ENCODE data around the gene PURB. TPM values are rescaled to one million over a fixed set of nuclear protein-coding genes. Genes with fewer than 3 reads are reported as not detected.
"Not testable (repeated sequence)": the region's sequence is repeated elsewhere in the genome, so short reads cannot be mapped to it uniquely, and the experiment has no call there.

PURB gene
- total RNA-seq, 1 experiment from 2014 or later = 8.9 TPM

DNA sequence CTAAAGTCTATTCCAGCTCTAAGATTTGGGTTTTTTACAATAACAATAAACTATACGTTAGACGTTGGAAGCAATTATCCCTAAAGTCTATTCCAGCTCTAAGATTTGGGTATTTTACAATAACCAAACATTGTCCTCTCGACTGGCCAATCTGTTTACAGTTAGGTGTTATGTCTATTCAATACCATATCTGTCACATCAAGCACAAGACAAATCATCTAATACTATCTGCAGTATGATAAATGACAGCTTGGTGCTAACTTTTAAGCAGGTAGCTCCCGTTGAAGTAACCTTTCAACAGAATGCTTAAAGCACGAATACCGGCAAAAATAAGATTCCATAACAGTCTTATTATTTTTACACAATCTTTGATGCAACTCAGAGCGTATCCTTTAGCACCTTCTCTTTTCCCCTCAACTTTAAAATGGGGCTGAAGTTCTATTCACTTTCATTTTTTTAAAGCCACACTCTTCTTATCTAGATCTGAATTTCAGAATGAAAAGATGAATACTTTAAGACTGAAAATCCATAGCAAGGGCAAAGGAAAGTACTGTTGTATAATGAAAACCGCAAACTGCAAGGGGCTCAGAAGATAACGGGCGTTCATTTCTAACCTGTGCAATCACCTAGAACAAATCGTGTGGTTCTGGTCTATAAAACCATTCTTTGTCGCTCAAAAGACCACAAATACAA, 38.4 kb downstream of the PURB start:
- DNase-seq (no peak), ATAC-seq (no peak)
- Histone ChIP-seq H4K20me1 (ENCODE audit: low read length) (peaks cover 35% of the 10 kb centered on the region), H3K4me2 (ENCODE audit: low read length) (peak overlapping the region; percentile 84), H3K27ac (ENCODE audit: low read length) (peak overlapping the region; percentile 45), H3K27me3 (ENCODE audit: low read length) (no peaks in the 10 kb centered on the region), H2AFZ (ENCODE audit: low read length) (0 out of 2 replicates have a peak overlapping the region, but pooled peaks have one; percentile 40), H3K36me3 (ENCODE audit: low read depth, low read length) (peaks cover 7% of the 10 kb centered on the region; the same call in 1 of the 2 replicates), H3F3A (ENCODE audit: low read length, unreplicated experiment) (no peaks in the 10 kb centered on the region), H3K9me3 (ENCODE audit: low read length) (no peaks in the 10 kb centered on the region), H3K9ac (ENCODE audit: low read length) (peak overlapping the region; percentile 82), H3K4me1 (ENCODE audit: insufficient read depth, low read length) (peaks cover 11% of the 10 kb centered on the region), H3K79me2 (ENCODE audit: low read length) (peaks cover 56% of the 10 kb centered on the region), H3K9me2 (replicated peaks; ENCODE audit: low read length) (no peaks in the 10 kb centered on the region), H3K4me3 (ENCODE audit: low read length) (peak overlapping the region; percentile 77)
- TF ChIP-seq EZH2 (IDR thresholded peaks at IDR 0.05; ENCODE audit: low read length, unreplicated experiment) (no peak), EZH2phosphoT487 (IDR thresholded peaks at IDR 0.05; ENCODE audit: borderline replicate concordance, low read length) (no peak)
- TF ChIP-seq, protein P1, sequence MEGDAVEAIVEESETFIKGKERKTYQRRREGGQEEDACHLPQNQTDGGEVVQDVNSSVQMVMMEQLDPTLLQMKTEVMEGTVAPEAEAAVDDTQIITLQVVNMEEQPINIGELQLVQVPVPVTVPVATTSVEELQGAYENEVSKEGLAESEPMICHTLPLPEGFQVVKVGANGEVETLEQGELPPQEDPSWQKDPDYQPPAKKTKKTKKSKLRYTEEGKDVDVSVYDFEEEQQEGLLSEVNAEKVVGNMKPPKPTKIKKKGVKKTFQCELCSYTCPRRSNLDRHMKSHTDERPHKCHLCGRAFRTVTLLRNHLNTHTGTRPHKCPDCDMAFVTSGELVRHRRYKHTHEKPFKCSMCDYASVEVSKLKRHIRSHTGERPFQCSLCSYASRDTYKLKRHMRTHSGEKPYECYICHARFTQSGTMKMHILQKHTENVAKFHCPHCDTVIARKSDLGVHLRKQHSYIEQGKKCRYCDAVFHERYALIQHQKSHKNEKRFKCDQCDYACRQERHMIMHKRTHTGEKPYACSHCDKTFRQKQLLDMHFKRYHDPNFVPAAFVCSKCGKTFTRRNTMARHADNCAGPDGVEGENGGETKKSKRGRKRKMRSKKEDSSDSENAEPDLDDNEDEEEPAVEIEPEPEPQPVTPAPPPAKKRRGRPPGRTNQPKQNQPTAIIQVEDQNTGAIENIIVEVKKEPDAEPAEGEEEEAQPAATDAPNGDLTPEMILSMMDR (conservative IDR thresholded peaks at IDR 0.05; ENCODE audit: low read depth, low read length) = no peak
- no TSS peak for BruUV-seq (replicated peaks)
- POLR2A ChIA-PET (ENCODE audit: unreplicated experiment) = interaction anchor here (0.6 kb wide), 1 partner anchor 141 kb away, joined by 5 read pairs; no protein-coding TSS in a partner anchor
- CTCF ChIA-PET = interaction anchor here (1.1 kb wide), 1 partner anchor 259 kb away, joined by 4 read pairs; no protein-coding TSS in a partner anchor
- intact Hi-C loops (cut with micrococcal nuclease) = loop anchor here (10.0 kb wide), 1 partner anchor 112 kb away; no protein-coding TSS in a partner anchor

DNA sequence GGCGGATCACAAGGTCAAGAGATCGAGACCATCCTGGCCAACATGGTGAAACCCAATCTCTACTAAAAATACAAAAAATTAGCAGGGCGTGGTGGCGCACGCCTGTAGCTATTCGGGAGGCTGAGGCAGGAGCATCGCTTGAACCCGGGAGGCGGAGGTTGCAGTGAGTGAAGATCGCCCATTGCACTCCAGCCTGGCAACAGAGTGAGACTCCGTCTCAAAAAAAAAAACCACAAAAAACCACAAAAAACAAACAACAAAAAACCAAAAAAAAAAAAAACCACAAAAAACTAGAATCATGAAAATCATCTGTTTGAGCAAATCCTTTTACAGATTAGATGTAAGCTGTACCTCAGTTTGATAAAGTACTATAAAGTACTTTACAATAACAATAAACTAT, 38.9 kb downstream of the PURB start:
- Histone ChIP-seq H3K79me2 (ENCODE audit: low read length) (peaks cover 62% of the 10 kb centered on the region), H3K4me1 (ENCODE audit: insufficient read depth, low read length) (peaks cover 11% of the 10 kb centered on the region), H3K36me3 (ENCODE audit: low read depth, low read length) (peaks cover 10% of the 10 kb centered on the region; the same call in 1 of the 2 replicates), H3K9ac (ENCODE audit: low read length) (peak overlapping the region; percentile 82), H4K20me1 (ENCODE audit: low read length) (peaks cover 36% of the 10 kb centered on the region), H3K4me3 (ENCODE audit: low read length) (peak overlapping the region; percentile 77), H3K4me2 (ENCODE audit: low read length) (peak overlapping the region; percentile 84)
- not testable (repeated sequence) for H3K27ac ChIP-seq (ENCODE audit: low read length); H2AFZ ChIP-seq (ENCODE audit: low read length); DNase-seq; BruUV-seq (replicated peaks); H3F3A ChIP-seq (ENCODE audit: low read length, unreplicated experiment); H3K9me2 ChIP-seq (replicated peaks; ENCODE audit: low read length); H3K27me3 ChIP-seq (ENCODE audit: low read length); H3K9me3 ChIP-seq (ENCODE audit: low read length); ATAC-seq
- CTCF ChIA-PET = interaction anchor here (1.1 kb wide), 1 partner anchor 258 kb away, joined by 4 read pairs; no protein-coding TSS in a partner anchor
- intact Hi-C loops (cut with micrococcal nuclease) = loop anchor here (10.0 kb wide), 1 partner anchor 112 kb away; no protein-coding TSS in a partner anchor
- POLR2A ChIA-PET (ENCODE audit: unreplicated experiment) = interaction anchor here (0.6 kb wide), 1 partner anchor 141 kb away, joined by 5 read pairs; no protein-coding TSS in a partner anchor

DNA sequence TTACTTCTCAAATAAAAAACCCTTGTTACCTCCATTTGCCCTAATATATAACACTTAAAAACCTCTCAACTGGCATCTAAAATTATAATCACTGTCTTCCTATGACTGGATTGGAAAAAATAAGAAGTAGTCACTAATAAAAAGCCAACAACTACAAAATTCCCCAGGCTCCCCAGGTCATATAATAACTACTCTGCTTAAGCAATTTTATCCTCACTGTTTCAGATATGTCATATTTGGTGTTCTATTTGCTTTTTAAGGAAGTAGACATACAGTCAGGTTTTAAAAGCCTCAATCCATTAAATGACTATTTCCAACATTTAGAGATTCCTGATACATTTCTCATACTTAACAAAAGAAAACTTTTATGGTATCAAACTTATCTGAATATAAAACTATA, 39.9 kb downstream of the PURB start:
- Histone ChIP-seq H4K20me1 (ENCODE audit: low read length) (peaks cover 43% of the 10 kb centered on the region), H3K27ac (ENCODE audit: low read length) (no peak overlapping the region), H2AFZ (ENCODE audit: low read length) (no peak overlapping the region), H3F3A (ENCODE audit: low read length, unreplicated experiment) (no peaks in the 10 kb centered on the region), H3K9ac (ENCODE audit: low read length) (peak overlapping the region; percentile 82; the same call in 1 of the 2 replicates), H3K4me2 (ENCODE audit: low read length) (peak overlapping the region; percentile 84), H3K4me1 (ENCODE audit: insufficient read depth, low read length) (peaks cover 11% of the 10 kb centered on the region), H3K79me2 (ENCODE audit: low read length) (peaks cover 72% of the 10 kb centered on the region), H3K9me2 (replicated peaks; ENCODE audit: low read length) (no peaks in the 10 kb centered on the region), H3K4me3 (ENCODE audit: low read length) (peak overlapping the region; percentile 77), H3K27me3 (ENCODE audit: low read length) (no peaks in the 10 kb centered on the region), H3K36me3 (ENCODE audit: low read depth, low read length) (peaks cover 19% of the 10 kb centered on the region), H3K9me3 (ENCODE audit: low read length) (no peaks in the 10 kb centered on the region)
- ATAC-seq (no peak), DNase-seq (no peak)
- BruUV-seq (replicated peaks) = no TSS peak
- ChIA-PET CTCF (no interaction called here), POLR2A (ENCODE audit: unreplicated experiment) (no interaction called here)
- TF ChIP-seq EZH2phosphoT487 (IDR thresholded peaks at IDR 0.05; ENCODE audit: borderline replicate concordance, low read length) (no peak), EZH2 (IDR thresholded peaks at IDR 0.05; ENCODE audit: low read length, unreplicated experiment) (no peak)
- TF ChIP-seq, protein P1 (conservative IDR thresholded peaks at IDR 0.05; ENCODE audit: low read depth, low read length) = no peak
- intact Hi-C loops (cut with micrococcal nuclease) = loop anchor here (10.0 kb wide), 1 partner anchor 111 kb away; no protein-coding TSS in a partner anchor

DNA sequence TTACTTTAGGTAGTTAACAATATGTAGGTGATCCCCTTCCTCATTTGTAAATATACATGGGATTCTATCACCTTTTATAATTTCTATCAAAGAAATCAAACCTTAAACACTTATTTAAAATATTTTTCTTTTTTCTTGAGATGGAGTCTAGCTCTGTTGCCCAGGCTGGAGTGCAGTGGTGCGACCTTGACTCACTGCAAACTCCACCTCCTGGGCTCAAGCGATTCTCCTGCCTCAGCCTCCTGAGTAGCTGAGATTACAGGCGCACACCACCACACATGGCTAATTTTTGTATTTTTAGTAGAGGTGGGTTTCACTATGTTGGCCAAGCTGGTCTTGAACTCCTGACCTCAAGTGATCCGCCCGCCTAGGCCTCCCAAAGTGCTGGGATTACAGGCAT, 41.9 kb downstream of the PURB start:
- Histone ChIP-seq H4K20me1 (ENCODE audit: low read length) (peaks cover 43% of the 10 kb centered on the region), H3K36me3 (ENCODE audit: low read depth, low read length) (peaks cover 26% of the 10 kb centered on the region), H3K79me2 (ENCODE audit: low read length) (peaks cover 84% of the 10 kb centered on the region)
- H3K27me3 ChIP-seq (ENCODE audit: low read length); H3K4me1 ChIP-seq (ENCODE audit: insufficient read depth, low read length); H3K9me3 ChIP-seq (ENCODE audit: low read length); H3K4me2 ChIP-seq (ENCODE audit: low read length); CTCF ChIA-PET; BruUV-seq (replicated peaks); POLR2A ChIA-PET (ENCODE audit: unreplicated experiment); H3F3A ChIP-seq (ENCODE audit: low read length, unreplicated experiment); H3K27ac ChIP-seq (ENCODE audit: low read length); DNase-seq; H3K9ac ChIP-seq (ENCODE audit: low read length); H3K9me2 ChIP-seq (replicated peaks; ENCODE audit: low read length); ATAC-seq; H3K4me3 ChIP-seq (ENCODE audit: low read length); H2AFZ ChIP-seq (ENCODE audit: low read length): not testable (repeated sequence)
- intact Hi-C loops (cut with micrococcal nuclease) = loop anchor here (10.0 kb wide), 1 partner anchor 109 kb away; no protein-coding TSS in a partner anchor

Measured in PC-3 (cell line).